Skin of body (tissue), 3 donors: ENCODE results near the gene ITGA2B. TPM values are rescaled to one million over a fixed set of nuclear protein-coding genes. Genes with fewer than 3 reads are reported as not detected.
"Not testable (repeated sequence)": the region's sequence is repeated elsewhere in the genome, so short reads cannot be mapped to it uniquely, and the experiment has no call there.

Source experiments
- DNase-seq: peaks from one replicate; lab custom pipeline; 2025; lab: John Stamatoyannopoulos, UW
- small RNA-seq: library from RNA; depleted of rRNA; stranded (forward); fragments of <200 nt; gene quantifications from one replicate; pipeline ENCODE3, GENCODE V24; 2014; ENCODE audit warnings: low replicate concordance
- total RNA-seq: library from RNA; depleted of rRNA; stranded (reverse); fragments of >200 nt; gene quantifications from one replicate; pipeline ENCODE4 v1.2.3, GENCODE V29; 2014

The ITGA2B gene
- total RNA-seq, 1 donor from 2014 or later = 2.4 TPM

GRCh38 chr17:44330263-44330662, 59.2 kb downstream of the ITGA2B start:
- DNase-seq = not testable (repeated sequence)

- DNase-seq = not testable (repeated sequence)
Measured at GRCh38 chr17:44329516-44329915, 59.9 kb downstream of the ITGA2B start.

GRCh38 chr17:44327715-44328449, 61.6 kb downstream of the ITGA2B start:
- no peak for DNase-seq

- DNase-seq = peak; percentile 97
Measured at GRCh38 chr17:44326861-44327444, 62.5 kb downstream of the ITGA2B start.

- peak; percentile 90 for DNase-seq
Measured at GRCh38 chr17:44324571-44325275, 64.7 kb downstream of the ITGA2B start, which contains the start of gene SLC25A39. Gene SLC25A39, minus strand, starts transcription at chr17:44324823. Its CDS starts 1,261 bp downstream, at chr17:44323562.

- no peak for DNase-seq
Measured at GRCh38 chr17:44324092-44324570, 65.3 kb downstream of the ITGA2B start.

GRCh38 chr17:44323359-44324091, 65.9 kb downstream of the ITGA2B start:
- no peak for DNase-seq

GRCh38 chr17:44322236-44322895, 67.1 kb downstream of the ITGA2B start:
- DNase-seq = no peak

Small RNA genes within 50 kb of the gene (small RNA-seq; reads per million reads assigned to genes)
- gene RN7SL258P = not detected

Other genes starting within 250 kb of the ITGA2B start
- 2.1 TPM for gene HROB, start 247.7 kb downstream of the ITGA2B start, total RNA-seq
- 0.89 TPM for gene ASB16, start 218.9 kb downstream of the ITGA2B start, total RNA-seq
- gene TMUB2, start 202.7 kb downstream of the ITGA2B start, total RNA-seq = 16.4 TPM
- 26.2 TPM for gene ATXN7L3, start 189.8 kb downstream of the ITGA2B start, total RNA-seq
- 52.6 TPM for gene UBTF, start 170.0 kb downstream of the ITGA2B start, total RNA-seq
- gene SLC4A1, start 121.5 kb downstream of the ITGA2B start, total RNA-seq = 30.1 TPM
- gene RUNDC3A, start 81.0 kb downstream of the ITGA2B start, total RNA-seq = 7.6 TPM
- 68.0 TPM for gene SLC25A39, start 64.8 kb downstream of the ITGA2B start, total RNA-seq
- gene GRN, start 44.3 kb downstream of the ITGA2B start, total RNA-seq = 184 TPM
- 3.4 TPM for gene FAM171A2, start 25.8 kb downstream of the ITGA2B start, total RNA-seq
- gene GPATCH8, start 113.8 kb upstream of the ITGA2B start, total RNA-seq = 32.4 TPM
- gene FZD2, start 167.8 kb upstream of the ITGA2B start, total RNA-seq = 5.7 TPM